Endothelial cell of umbilical vein (primary cell): ENCODE measurements around the gene AHRR. TPM values are rescaled to one million over a fixed set of nuclear protein-coding genes. Genes with fewer than 3 reads are reported as not detected.

Experiments used
- BruUV-seq: library from RNA; stranded (reverse); fragments of 400-500 nt; replicated peaks from 2 replicates; lab custom pipeline; 2021; lab: Mats Ljungman, UMichigan
- CTCF ChIA-PET: fragments of 300-600, 350-600 bp; sonication (Branson Sonifier 250); formaldehyde crosslinking; loops from one replicate; lab custom pipeline; 2021; ENCODE audit warnings: antibody characterized with exemption, inconsistent platforms; lab: Charles Lee
- POLR2A ChIA-PET: fragments of 300-600, 350-600 bp; sonication (Branson Sonifier 250); formaldehyde crosslinking; loops from one replicate; lab custom pipeline; 2021; ENCODE audit warnings: antibody characterized with exemption, inconsistent platforms; lab: Charles Lee
- DNase-seq: peaks from one replicate; pipeline ENCODE4 v3.0.0-alpha.2; 2011; ENCODE audit warnings: low read depth, low spot score
- FAIRE-seq: peaks from 2 replicates; lab custom pipeline; 2011; peaks lifted over from hg19 to GRCh38; lab: Jason Lieb, UNC
- H2AFZ ChIP-seq: 2 replicates; pipeline ENCODE4 v1.6.0; 2012; ENCODE audit warnings: low read depth, low read length, control low read depth, inconsistent platforms
- H3K27ac ChIP-seq: 2 replicates; pipeline ENCODE4 v1.5.1; 2011; ENCODE audit warnings: low read depth, mild to moderate bottlenecking, control low read depth, low read length, moderate library complexity; ENCODE audit not compliant: insufficient read depth
- H3K27me3 ChIP-seq, 2 experiments: 2 replicates each; pipeline versions ENCODE4 v1.6.0 to v1.6.1; 2011; ENCODE audit warnings: low read length in 2 of 2, mixed read lengths in 1 of 2; ENCODE audit not compliant: control insufficient read depth in 2 of 2, insufficient read depth in 2 of 2
- H3K36me3 ChIP-seq, 2 experiments: 2 replicates in 1 of 2; 3 replicates in 1 of 2; pipeline ENCODE4 v1.5.1; 2011; ENCODE audit warnings: low read length in 2 of 2, mild to moderate bottlenecking in 1 of 2, moderate library complexity in 1 of 2; ENCODE audit not compliant: control insufficient read depth in 2 of 2, insufficient read depth in 2 of 2; ENCODE audit errors: extremely low read depth in 1 of 2
- H3K4me1 ChIP-seq: 3 replicates; pipeline ENCODE4 v1.5.1; 2011; ENCODE audit warnings: mild to moderate bottlenecking, low read length; ENCODE audit not compliant: control insufficient read depth, insufficient read depth; ENCODE audit errors: extremely low read depth
- H3K4me2 ChIP-seq: 2 replicates; pipeline ENCODE4 v1.6.1; 2011; ENCODE audit warnings: low read length, control low read depth, mixed read lengths; ENCODE audit not compliant: insufficient read depth
- H3K4me3 ChIP-seq, 3 experiments: fragments of 200-600 bp in 1 of 3; sonication (generic), shearing (Covaris generic) in 1 of 3; replicated peaks in 1 of 3; 2 replicates each; pipeline ENCODE4 v1.5.1; 2011 to 2016; ENCODE audit warnings: control low read depth in 3 of 3, low read length in 3 of 3, mild to moderate bottlenecking in 2 of 3, inconsistent platforms in 1 of 3, low read depth in 1 of 3, moderate library complexity in 1 of 3; ENCODE audit not compliant: insufficient read depth in 1 of 3
- H3K79me2 ChIP-seq: 2 replicates; pipeline ENCODE4 v1.6.0; 2012; ENCODE audit warnings: low read length, inconsistent platforms; ENCODE audit not compliant: control insufficient read depth, insufficient read depth
- H3K9ac ChIP-seq: replicated peaks from 2 replicates; pipeline ENCODE3; 2011; ENCODE audit warnings: low read length, control low read depth; ENCODE audit not compliant: insufficient read depth; ENCODE audit errors: extremely low read depth
- H3K9me1 ChIP-seq: replicated peaks from 3 replicates; pipeline ENCODE4 v1.6.0; 2011; ENCODE audit warnings: mild to moderate bottlenecking, low read length; ENCODE audit not compliant: control insufficient read depth, insufficient read depth; ENCODE audit errors: extremely low read depth
- H3K9me3 ChIP-seq: replicated peaks from 2 replicates; pipeline ENCODE4 v1.5.1; 2012; ENCODE audit warnings: low read length, inconsistent platforms; ENCODE audit not compliant: control insufficient read depth, insufficient read depth
- H4K20me1 ChIP-seq: replicated peaks from 2 replicates; pipeline ENCODE3; 2011; ENCODE audit warnings: mild to moderate bottlenecking, low read length; ENCODE audit not compliant: control insufficient read depth, insufficient read depth; ENCODE audit errors: extremely low read depth
- CTCF ChIP-seq, 2 donors: IDR thresholded peaks; 1 replicate in 1 of 2; 2 replicates in 1 of 2; pipeline ENCODE4 v1.5.1; 2011; ENCODE audit warnings: low read length in 2 of 2, mild to moderate bottlenecking in 2 of 2, moderate library complexity in 2 of 2, control low read depth in 1 of 2, inconsistent platforms in 1 of 2, low read depth in 1 of 2; ENCODE audit not compliant: insufficient read depth in 1 of 2; ENCODE audit errors: extremely low read depth in 1 of 2
- EZH2 ChIP-seq: IDR thresholded peaks from 2 replicates; pipeline ENCODE4 v1.6.1; 2012; ENCODE audit warnings: borderline replicate concordance, low read depth, mild to moderate bottlenecking, moderate library complexity, low read length, inconsistent platforms; ENCODE audit not compliant: severe bottlenecking
- FOS ChIP-seq: IDR thresholded peaks from 2 replicates; pipeline ENCODE4 v1.6.1; 2011; ENCODE audit warnings: mild to moderate bottlenecking, low read length, moderate library complexity, borderline replicate concordance; ENCODE audit not compliant: insufficient read depth
- GATA2 ChIP-seq: IDR thresholded peaks from 2 replicates; pipeline ENCODE4 v1.7.0; 2011; ENCODE audit warnings: low read depth, mild to moderate bottlenecking, moderate library complexity, mixed read lengths, low read length; ENCODE audit not compliant: insufficient read length, insufficient read depth
- JUN ChIP-seq: IDR thresholded peaks from 2 replicates; pipeline ENCODE4 v1.6.1; 2011; ENCODE audit warnings: borderline replicate concordance, low read depth; ENCODE audit not compliant: insufficient read length, insufficient read depth
- MAX ChIP-seq: IDR thresholded peaks from 2 replicates; pipeline ENCODE4 v1.6.1; 2011; ENCODE audit not compliant: insufficient read depth, insufficient read length
- MYC ChIP-seq: IDR thresholded peaks from one replicate; pipeline ENCODE4 v1.6.1; 2011; ENCODE audit warnings: mild to moderate bottlenecking, low read depth, low read length
- POLR2A ChIP-seq: IDR thresholded peaks from 2 replicates; pipeline ENCODE4 v1.6.1; 2012; ENCODE audit warnings: low read depth, mild to moderate bottlenecking, control low read depth, low read length
- POLR2AphosphoS5 ChIP-seq: IDR thresholded peaks from 2 replicates; pipeline ENCODE4 v1.6.1; 2012; ENCODE audit warnings: low read depth, mild to moderate bottlenecking, control low read depth, low read length, moderate library complexity; ENCODE audit not compliant: insufficient read depth
- dilution Hi-C: fragments of 300-500 bp; cut with MboI; formaldehyde crosslinking; loops from one replicate; pipeline ENCODE4 v1.15.0; 2019; ENCODE audit warnings: low sequenced_read_pairs; ENCODE audit not compliant: extremely low pct_ligation_motif_present
- intact Hi-C: fragments of 100-400 bp; cut with micrococcal nuclease; formaldehyde crosslinking; loops from one replicate; pipeline ENCODE4 v1.10.0; 2022
- polyA plus RNA-seq, 4 experiments: library from polyadenylated mRNA; depleted of rRNA in 3 of 4; stranded (reverse) in 3 of 4; unstranded in 1 of 4; fragments of >200 nt; gene quantifications; 2 replicates each; pipeline versions ENCODE4 v1.2.1 to v1.2.3, GENCODE V29; 2011 to 2012; ENCODE audit warnings: missing spikeins in 1 of 4
- total RNA-seq: library from RNA; stranded (reverse); gene quantifications from 2 replicates; pipeline ENCODE4 v1.2.3, GENCODE V29; 2021

The AHRR gene
- total and polyA plus RNA-seq, 2 donors (not counting 3 experiments of a cell fraction or from before 2014, with no cell fraction given), result 3.1 to 7.3 TPM

- Histone ChIP-seq H3K4me1 (no peaks in the 10 kb centered on the region), H2AFZ (no peak overlapping the region), H3K9ac (no peak overlapping the region), H3K27me3 (no peaks in the 10 kb centered on the region), H3K79me2 (no peaks in the 10 kb centered on the region), H4K20me1 (no peaks in the 10 kb centered on the region), H3K4me3 (no peak overlapping the region), H3K4me2 (no peak overlapping the region), H3K9me3 (no peaks in the 10 kb centered on the region), H3K27ac (no peak overlapping the region), H3K36me3 (no peaks in the 10 kb centered on the region), H3K9me1 (no peaks in the 10 kb centered on the region)
- TF ChIP-seq FOS, result no peak
- no peak for TF ChIP-seq MAX
- TF ChIP-seq GATA2, result no peak
- no peak for TF ChIP-seq POLR2A
- TF ChIP-seq JUN, result no peak
- no peak for TF ChIP-seq CTCF (IDR thresholded peaks at IDR 0.05; ENCODE audit: extremely low read depth in 1 of 2, insufficient read depth in 1 of 2, low read depth in 1 of 2, low read length in 2 of 2)
- no peak for TF ChIP-seq EZH2
- no peak for TF ChIP-seq POLR2AphosphoS5
- TF ChIP-seq MYC, result no peak
- BruUV-seq, result no TSS peak
- CTCF ChIA-PET, result no interaction called here
- dilution Hi-C loops (no loop called here), intact Hi-C loops (no loop called here)
- no peak for FAIRE-seq
- POLR2A ChIA-PET, result no interaction called here
- DNase-seq, result no peak
Observed at GRCh38 chr5:420632-421286, 99.2 kb downstream of the AHRR start.
